ENCODE measurements around the gene ISG20.
A peak's percentile ranks its signal among the peaks of the same experiment; 100 is the strongest.

Gene ISG20

DNA sequence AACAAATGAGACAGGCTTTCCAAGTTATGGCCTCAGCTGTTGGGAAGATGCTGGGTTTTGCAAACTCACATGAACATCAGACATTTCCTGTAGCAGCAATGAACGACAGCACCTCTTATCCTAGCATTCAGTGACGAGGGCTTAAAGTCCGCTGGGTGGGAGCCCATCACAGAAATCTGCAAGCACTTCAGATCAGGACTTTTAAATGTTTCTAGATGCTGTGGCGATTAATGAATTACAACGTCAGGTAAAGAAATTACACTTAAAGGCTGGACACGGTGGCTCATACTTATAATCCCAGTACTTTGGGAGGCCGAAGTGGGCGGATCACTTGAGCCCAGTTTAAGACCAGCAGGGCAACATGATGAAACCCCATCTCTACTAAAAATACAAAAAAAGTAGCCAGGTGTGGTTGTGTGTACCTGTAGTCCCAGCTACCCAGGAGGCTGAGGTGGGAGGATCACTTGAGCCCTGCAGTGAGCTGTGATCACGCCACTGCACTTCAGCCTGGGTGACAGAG is 13.8 kb upstream of the ISG20 start:
- Histone ChIP-seq H3K36me3 (ENCODE audit: control insufficient read depth, insufficient read depth, low read length) (peaks cover 39% of the 10 kb centered on the region), H3K4me3 (replicated peaks; ENCODE audit: low read depth, low read length) (peak overlapping the region; percentile 70)
- TF ChIP-seq, protein P1, sequence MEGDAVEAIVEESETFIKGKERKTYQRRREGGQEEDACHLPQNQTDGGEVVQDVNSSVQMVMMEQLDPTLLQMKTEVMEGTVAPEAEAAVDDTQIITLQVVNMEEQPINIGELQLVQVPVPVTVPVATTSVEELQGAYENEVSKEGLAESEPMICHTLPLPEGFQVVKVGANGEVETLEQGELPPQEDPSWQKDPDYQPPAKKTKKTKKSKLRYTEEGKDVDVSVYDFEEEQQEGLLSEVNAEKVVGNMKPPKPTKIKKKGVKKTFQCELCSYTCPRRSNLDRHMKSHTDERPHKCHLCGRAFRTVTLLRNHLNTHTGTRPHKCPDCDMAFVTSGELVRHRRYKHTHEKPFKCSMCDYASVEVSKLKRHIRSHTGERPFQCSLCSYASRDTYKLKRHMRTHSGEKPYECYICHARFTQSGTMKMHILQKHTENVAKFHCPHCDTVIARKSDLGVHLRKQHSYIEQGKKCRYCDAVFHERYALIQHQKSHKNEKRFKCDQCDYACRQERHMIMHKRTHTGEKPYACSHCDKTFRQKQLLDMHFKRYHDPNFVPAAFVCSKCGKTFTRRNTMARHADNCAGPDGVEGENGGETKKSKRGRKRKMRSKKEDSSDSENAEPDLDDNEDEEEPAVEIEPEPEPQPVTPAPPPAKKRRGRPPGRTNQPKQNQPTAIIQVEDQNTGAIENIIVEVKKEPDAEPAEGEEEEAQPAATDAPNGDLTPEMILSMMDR (IDR thresholded peaks at IDR 0.05; ENCODE audit: insufficient read depth, low read length, poor library complexity, severe bottlenecking) = no peak

DNA sequence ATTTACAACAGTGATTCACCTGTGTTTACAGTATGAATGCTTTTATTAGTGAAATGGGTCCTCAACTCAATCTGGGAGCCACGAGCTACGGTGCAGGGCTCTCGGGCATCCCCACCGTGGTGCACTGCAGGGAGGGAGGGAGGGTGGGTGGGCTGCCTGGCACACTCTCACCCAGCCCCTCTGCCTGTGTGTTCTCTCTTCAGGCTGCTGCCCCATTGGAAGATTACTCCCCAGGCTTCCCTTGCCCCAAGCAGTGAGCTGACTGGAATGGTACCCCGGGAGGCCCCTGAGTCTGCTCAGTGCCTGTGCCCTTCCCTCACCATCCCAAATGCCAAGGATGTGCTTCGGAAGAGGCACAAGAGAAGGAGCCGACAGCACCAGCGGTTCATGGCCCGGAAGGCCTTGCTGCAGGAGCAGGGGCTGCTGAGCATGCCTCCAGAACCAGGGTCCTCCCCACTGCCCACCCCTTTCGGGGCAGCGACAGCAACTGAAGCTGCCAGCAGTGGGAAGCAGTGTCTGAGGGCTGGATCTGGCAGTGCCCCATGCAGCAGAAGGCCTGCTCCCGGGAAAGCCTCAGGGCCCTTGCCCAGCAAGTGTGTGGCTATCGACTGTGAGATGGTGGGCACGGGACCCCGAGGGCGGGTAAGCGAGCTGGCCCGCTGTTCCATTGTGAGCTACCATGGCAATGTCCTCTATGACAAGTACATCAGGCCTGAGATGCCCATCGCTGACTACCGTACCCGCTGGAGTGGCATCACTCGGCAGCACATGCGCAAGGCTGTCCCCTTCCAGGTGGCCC is 12.7 kb upstream of the ISG20 start:
- H3K27me3 ChIP-seq (replicated peaks; ENCODE audit: control insufficient read depth, insufficient read depth, low read length) = no peaks in the 10 kb centered on the region
- peaks cover 50% of the 10 kb centered on the region for H3K36me3 ChIP-seq (ENCODE audit: control insufficient read depth, insufficient read depth, low read length)
- no peak for DNase-seq (ENCODE audit: extremely low read depth, insufficient read length)
- TF ChIP-seq, protein P1 (IDR thresholded peaks at IDR 0.05; ENCODE audit: insufficient read depth, low read length, poor library complexity, severe bottlenecking) = no peak
- no peak overlapping the region for H3K4me3 ChIP-seq (replicated peaks; ENCODE audit: low read depth, low read length)

More for the DNA sequence above, 13.8 kb upstream of the ISG20 start:
- no peak for DNase-seq (ENCODE audit: extremely low read depth, insufficient read length)
- no peaks in the 10 kb centered on the region for H3K27me3 ChIP-seq (replicated peaks; ENCODE audit: control insufficient read depth, insufficient read depth, low read length)

DNA sequence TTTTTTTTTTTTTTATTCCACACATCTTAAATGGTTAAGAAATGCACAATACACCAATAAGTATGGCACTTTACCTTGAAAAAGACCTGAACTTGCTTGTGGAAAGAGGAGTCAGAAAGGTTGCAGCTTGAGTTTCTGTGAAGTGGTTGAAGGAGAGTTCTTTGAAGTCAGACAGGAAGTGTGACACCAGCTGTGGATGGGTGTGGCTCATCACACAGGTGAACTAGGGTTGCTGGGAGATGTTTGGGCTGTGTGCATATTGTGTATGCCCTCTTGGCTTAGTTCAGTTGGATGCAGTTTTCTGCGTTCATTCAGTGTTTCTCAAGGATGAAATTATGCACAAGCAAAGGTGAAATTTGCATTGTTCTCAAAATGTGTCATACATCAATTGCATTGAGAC is 11.4 kb upstream of the ISG20 start:
- TF ChIP-seq, protein P1 (IDR thresholded peaks at IDR 0.05; ENCODE audit: insufficient read depth, low read length, poor library complexity, severe bottlenecking) = no peak
- DNase-seq (ENCODE audit: extremely low read depth, insufficient read length) = no peak
- peaks cover 59% of the 10 kb centered on the region for H3K36me3 ChIP-seq (ENCODE audit: control insufficient read depth, insufficient read depth, low read length)

DNA sequence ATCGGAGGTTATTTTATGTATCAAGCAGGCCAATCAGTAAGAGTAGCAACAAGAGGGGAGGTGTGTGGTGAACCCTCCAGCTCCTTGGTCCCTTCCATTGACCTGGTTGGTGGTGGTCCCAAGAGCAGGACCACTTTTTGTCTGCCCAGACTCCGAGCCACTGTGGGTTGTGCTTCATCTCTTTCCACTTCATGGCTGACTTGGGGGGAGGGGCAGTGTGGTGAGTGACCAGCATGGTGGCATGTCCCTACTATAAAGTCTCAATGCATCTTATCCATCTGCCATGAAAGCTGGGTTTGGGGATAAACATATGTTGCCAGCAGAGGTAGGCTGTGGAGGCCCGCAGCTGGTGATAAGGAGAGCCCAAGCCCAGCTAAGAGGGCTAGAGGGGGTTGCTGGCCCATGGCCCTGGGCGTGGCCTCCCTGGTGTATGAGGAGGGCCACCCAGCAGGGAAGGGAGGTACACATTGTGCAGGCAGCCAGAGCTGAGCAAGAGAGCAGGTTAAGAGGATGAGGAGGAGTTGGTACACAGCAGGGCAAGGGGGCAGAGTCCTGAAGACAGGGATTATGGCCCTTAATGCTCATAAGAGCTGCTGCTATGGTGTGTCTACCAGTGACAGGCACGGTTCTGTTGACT is 10.7 kb upstream of the ISG20 start:
- H3K36me3 ChIP-seq (ENCODE audit: control insufficient read depth, insufficient read depth, low read length) = peaks cover 59% of the 10 kb centered on the region
- no peaks in the 10 kb centered on the region for H3K27me3 ChIP-seq (replicated peaks; ENCODE audit: control insufficient read depth, insufficient read depth, low read length)
- no peak for DNase-seq (ENCODE audit: extremely low read depth, insufficient read length)
- no peak overlapping the region for H3K4me3 ChIP-seq (replicated peaks; ENCODE audit: low read depth, low read length)
- TF ChIP-seq, protein P1 (IDR thresholded peaks at IDR 0.05; ENCODE audit: insufficient read depth, low read length, poor library complexity, severe bottlenecking) = no peak

More for the DNA sequence above, 11.4 kb upstream of the ISG20 start:
- Histone ChIP-seq H3K4me3 (replicated peaks; ENCODE audit: low read depth, low read length) (no peak overlapping the region), H3K27me3 (replicated peaks; ENCODE audit: control insufficient read depth, insufficient read depth, low read length) (no peaks in the 10 kb centered on the region)

DNA sequence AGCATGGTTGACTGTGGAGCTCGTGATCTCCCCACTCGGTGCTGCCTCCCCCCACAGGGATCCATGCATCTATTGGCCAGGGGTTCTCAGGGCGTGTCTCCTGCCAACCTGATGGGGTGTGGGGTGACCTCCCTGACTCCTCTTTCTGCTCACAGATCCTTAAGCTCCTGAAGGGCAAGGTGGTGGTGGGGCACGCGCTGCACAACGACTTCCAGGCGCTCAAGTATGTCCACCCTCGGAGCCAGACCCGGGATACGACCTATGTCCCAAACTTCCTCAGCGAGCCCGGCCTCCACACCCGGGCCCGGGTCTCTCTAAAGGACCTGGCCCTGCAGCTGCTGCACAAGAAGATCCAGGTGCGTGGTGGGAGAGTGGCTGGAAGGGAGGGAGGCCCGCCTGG is 9.7 kb upstream of the ISG20 start:
- no peak for DNase-seq (ENCODE audit: extremely low read depth, insufficient read length)
- no peak overlapping the region for H3K4me3 ChIP-seq (replicated peaks; ENCODE audit: low read depth, low read length)
- TF ChIP-seq, protein P1 (IDR thresholded peaks at IDR 0.05; ENCODE audit: insufficient read depth, low read length, poor library complexity, severe bottlenecking) = no peak
- no peaks in the 10 kb centered on the region for H3K27me3 ChIP-seq (replicated peaks; ENCODE audit: control insufficient read depth, insufficient read depth, low read length)
- peaks cover 55% of the 10 kb centered on the region for H3K36me3 ChIP-seq (ENCODE audit: control insufficient read depth, insufficient read depth, low read length)

Data from GM06990 (cell line).